HepG2 (cell line): ENCODE measurements around the gene ANKRD1. TPM values are rescaled to one million over a fixed set of nuclear protein-coding genes. Genes with fewer than 3 reads are reported as not detected.

Experiments
- ARID5B ChIP-seq: IDR thresholded peaks from 2 replicates; pipeline ENCODE4 v1.4.0; 2020; ENCODE audit warnings: mild to moderate bottlenecking, missing genetic modification reagents
- HCFC1 ChIP-seq: fragments of 150-350 bp; IDR thresholded peaks from 2 replicates; pipeline ENCODE4 v1.6.1; 2014; ENCODE audit warnings: low read depth, low read length
- HMG20A ChIP-seq: IDR thresholded peaks from 2 replicates; pipeline ENCODE4 v1.6.1; 2016; ENCODE audit warnings: borderline replicate concordance
- ZNF296 ChIP-seq: sonication (generic); formaldehyde crosslinking; conservative IDR thresholded peaks from 2 replicates; pipeline ENCODE4 v1.5.0; 2020; ENCODE audit warnings: mild to moderate bottlenecking, missing genetic modification reagents
- ZNF703 ChIP-seq: sonication (generic); formaldehyde crosslinking; IDR thresholded peaks from 2 replicates; pipeline ENCODE4 v1.5.1; 2020; ENCODE audit warnings: missing genetic modification reagents, mild to moderate bottlenecking, moderate library complexity, borderline replicate concordance
- ZNF770 ChIP-seq: sonication (generic); formaldehyde crosslinking; IDR thresholded peaks from 2 replicates; pipeline ENCODE4 v1.5.0; 2020; ENCODE audit warnings: mild to moderate bottlenecking, missing genetic modification reagents
- polyA plus RNA-seq, 8 experiments: library from polyadenylated mRNA; depleted of rRNA in 3 of 8; stranded (reverse) in 7 of 8; unstranded in 1 of 8; fragments of >200 nt; fragmentation: Illumina TruSeq in 4 of 8; extraction: Trizol in 4 of 8; gene quantifications; 2 replicates each; pipeline versions ENCODE4 v1.2.1 to v1.2.3, GENCODE V29; 2011 to 2016; ENCODE audit warnings: low read depth in 4 of 8, missing spikeins in 1 of 8, mixed read lengths in 1 of 8; ENCODE audit not compliant: insufficient read depth in 1 of 8
- total RNA-seq, 5 experiments: library from RNA; depleted of rRNA; stranded (reverse); fragments of >200 nt; fragmentation: Illumina TruSeq; extraction: Trizol; gene quantifications; 2 replicates each; pipeline ENCODE4 v1.2.3, GENCODE V29; 2016; ENCODE audit warnings: low read depth in 1 of 5

The ANKRD1 gene
- total and polyA plus RNA-seq, 2 of the 13 experiments (the other 11 are each of a cell fraction or from before 2014, with no cell fraction given), result 19.4 to 41.8 TPM

- TF ChIP-seq ZNF770 (CRISPR knock-in tag) (no peak), ARID5B (CRISPR knock-in tag) (peak; percentile 34; the same call in 1 of the 2 replicates), ZNF296 (CRISPR knock-in tag) (no peak), HMG20A (CRISPR knock-in tag) (peak; percentile 27; the same call in 1 of the 2 replicates), ZNF703 (no peak), HCFC1 (no peak)
- TF ChIP-seq, all 625 proteins: peak for 21
These were observed 9.4 kb upstream of the ANKRD1 start (continued) for GRCh38 chr10:90930070-90930837.
